HG03066 (cell line): Measurements from ENCODE around the gene NR4A3.
"Not testable (repeated sequence)": the region's sequence is repeated elsewhere in the genome, so short reads cannot be mapped to it uniquely, and the experiment has no call there.

Experiments used
- ATAC-seq: cut with Tn5 transposase; IDR thresholded peaks from one replicate; pipeline ENCODE4 v1.9.1; 2021; ENCODE audit warnings: low read depth; ENCODE audit not compliant: unreplicated experiment

The NR4A3 gene

DNA sequence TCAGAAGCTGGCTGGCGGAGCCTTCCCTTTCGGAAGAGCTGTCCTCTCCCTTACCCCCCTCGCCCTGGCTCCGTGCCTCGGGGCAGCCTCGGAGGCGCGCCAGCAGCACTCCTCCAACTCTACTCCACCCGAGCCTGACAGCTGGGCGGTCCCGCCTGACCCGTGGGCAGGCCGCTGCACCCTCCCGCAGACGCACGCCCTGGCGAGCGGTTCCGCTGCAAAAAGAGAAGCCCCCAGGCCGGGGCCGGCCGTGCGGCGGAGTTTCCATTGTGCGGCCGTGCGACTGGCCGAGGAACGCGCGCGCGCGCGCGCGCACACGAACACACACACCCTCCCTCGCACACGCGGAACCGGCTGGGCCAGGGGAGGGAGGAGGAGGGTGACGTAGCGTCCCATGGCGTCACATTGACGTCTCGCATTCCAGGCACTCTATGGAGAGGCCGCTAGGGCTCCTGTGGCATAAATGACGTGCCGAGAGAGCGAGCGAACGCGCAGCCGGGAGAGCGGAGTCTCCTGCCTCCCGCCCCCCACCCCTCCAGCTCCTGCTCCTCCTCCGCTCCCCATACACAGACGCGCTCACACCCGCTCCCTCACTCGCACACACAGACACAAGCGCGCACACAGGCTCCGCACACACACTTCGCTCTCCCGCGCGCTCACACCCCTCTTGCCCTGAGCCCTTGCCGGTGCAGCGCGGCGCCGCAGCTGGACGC, at the start of gene NR4A3:
TSS of gene NR4A3 (plus strand) at position 490 of the 713 bp plus-strand sequence. CDS start 6,158 bp downstream, outside the sequence.
- ATAC-seq, result peak; percentile 35

- ATAC-seq, result no peak
Measured at GRCh38 chr9:99773468-99774138, 48.1 kb upstream of the NR4A3 start.

GRCh38 chr9:99778308-99778707, 43.4 kb upstream of the NR4A3 start:
- no peak for ATAC-seq

- no peak for ATAC-seq
Measured at GRCh38 chr9:99778836-99779235, 42.8 kb upstream of the NR4A3 start.

DNA sequence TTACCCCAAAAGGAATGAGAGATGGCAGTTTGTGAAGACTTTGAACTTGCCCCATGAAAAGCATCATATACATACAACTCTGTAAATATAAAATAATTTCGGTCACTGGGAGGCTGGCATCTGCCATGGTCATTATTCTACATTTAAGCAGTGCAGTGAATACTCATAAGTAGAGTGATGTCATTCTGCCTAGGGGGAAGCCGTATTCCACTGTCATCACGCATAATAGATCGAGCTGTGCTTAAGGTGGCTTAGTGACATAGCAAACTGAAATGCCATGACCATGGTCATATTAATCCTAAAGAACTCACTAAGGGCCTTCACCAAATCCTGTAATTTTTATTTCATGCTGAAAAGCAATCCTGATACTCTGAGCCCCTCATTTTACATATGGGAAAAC, 42.4 kb upstream of the NR4A3 start:
- no peak for ATAC-seq

DNA sequence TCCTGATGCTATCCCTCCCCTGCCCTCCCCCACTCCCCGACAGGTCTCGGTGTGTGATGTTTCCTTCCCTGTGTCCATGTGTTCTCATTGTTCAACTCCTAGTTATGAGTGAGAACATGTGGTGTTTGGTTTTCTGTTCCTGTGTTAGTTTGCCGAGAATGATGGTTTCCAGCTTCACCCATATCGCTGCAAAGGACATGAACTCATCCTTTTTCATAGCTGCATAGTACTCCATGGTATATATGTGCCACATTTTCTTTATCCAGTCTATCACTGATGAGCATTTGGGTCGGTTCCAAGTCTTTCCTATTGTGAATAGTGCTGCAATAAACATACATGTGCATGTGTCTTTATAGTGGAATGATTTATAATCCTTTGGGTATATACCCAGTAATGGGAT, 39.3 kb upstream of the NR4A3 start:
- ATAC-seq, result not testable (repeated sequence)

DNA sequence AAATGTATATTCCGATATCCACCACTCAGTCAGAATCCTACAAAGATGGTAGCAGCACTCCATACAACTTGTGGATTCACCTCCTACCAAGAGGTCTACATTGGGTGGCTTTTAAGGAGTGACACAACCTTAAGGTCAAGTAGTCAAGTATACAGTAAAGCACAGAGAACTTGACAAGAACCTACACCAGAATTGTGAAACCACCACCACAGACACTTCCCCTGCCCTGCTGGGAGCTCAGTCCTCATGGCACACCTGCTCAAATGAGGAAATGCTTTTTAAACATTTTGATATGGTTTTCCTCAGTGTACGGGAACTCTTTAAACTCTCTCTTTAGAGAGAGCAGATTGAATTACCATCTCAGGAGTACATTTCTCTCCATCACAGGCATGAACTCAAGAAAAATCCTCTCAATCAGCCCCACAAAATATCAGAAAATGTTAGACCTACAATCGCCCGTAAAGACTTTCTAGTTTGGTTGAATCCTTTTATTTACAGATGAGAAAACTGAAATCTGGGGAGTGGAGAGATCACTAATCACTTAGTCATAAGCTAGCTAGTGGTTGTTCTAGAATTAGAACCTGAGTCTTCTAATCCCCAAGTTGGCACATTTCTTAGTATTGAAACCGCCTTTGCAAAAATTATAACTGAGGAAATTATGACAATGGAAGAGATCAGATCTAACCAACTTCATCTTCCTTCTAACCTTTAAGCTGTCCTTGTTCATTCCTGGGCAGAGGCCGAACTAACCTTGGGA, 38.5 kb upstream of the NR4A3 start:
- no peak for ATAC-seq

- no peak for ATAC-seq
Measured at GRCh38 chr9:99783799-99784198, 37.9 kb upstream of the NR4A3 start.

DNA sequence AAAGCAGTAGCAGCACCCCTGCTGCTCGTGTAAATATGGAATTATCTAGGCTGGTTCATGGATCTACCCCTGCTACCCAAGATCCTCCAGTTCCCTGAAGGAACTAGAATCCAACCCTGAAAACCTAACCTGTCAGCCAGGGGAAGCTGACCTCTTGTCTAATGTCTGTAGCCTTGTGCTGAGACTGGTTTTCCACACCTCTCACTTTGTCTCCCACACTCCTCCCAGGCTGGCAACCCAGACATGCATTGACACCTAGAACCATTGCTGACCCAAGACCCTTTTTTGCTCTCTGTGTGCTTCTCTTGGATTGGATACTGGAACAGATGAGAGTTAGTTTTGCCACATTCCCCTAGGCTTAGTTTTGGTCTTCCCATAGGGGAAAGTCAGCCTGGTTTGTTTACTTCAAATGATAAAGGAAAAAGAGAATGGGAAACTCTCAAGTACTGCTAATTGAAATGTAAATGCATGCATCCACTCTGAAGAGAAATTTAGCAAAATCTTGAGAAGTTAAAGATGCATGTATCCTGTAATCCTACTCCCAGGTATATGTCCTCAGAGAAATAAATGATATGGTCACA, 36.6 kb upstream of the NR4A3 start:
- ATAC-seq, result no peak

DNA sequence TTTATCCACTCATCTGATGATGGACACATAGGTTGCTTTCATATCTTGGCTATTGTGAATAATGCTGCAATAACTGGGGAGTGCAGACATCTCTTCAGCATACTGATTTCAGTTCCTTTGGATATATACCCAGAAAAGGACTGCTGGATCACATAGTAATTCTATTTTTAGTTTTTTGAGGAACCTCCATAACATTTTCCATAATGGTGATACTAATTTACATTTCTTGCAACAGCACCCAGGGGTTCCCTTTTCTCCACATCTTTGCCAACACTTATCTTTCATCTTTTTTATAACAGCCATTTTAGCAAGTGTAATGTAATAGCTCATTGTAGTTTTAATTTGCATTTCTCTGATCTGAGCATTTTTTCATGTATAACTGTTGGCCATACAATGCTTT, 34.1 kb upstream of the NR4A3 start:
- ATAC-seq, result no peak

DNA sequence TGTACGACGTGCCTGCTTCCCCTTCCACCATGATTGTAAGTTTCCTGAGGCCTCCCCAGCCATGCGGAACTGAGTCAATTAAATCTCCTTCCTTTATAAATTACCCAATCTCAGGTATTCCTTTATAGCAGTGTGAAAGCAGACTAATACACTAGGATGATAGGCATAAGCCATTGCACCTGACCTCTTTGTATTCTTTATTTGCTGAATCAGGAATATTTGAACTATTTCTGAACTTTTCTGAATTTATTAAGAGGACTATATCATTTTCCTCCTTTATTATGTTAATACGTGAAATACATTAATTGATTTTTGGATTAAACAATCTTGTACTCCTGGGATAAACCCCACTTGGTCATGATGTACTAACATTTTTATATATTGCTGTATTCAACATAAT, 28.2 kb upstream of the NR4A3 start:
- ATAC-seq, result no peak

GRCh38 chr9:99796231-99796630, 25.5 kb upstream of the NR4A3 start:
- ATAC-seq, result no peak

DNA sequence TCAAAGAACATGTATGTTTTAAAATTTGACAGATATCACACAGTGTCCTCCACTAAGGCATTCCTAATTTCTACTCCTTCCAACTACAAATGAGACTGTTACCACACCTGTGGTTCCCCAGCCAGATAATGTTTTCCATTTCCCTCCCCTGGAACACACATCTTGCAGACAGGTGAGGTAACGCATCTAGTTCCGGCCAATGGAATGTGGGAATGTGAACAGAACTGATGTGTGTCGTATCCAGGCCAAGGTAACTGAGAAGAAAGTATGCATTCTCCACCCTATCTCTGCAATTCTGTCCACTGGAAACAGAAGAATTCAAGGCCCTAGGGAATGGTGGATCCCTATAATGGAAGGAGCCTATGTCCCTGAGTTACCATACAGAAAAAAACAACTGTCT, 19.9 kb upstream of the NR4A3 start:
- no peak for ATAC-seq

GRCh38 chr9:99803694-99804093, 18.0 kb upstream of the NR4A3 start:
- ATAC-seq, result no peak

- ATAC-seq, result no peak
Measured at GRCh38 chr9:99807276-99807852, 14.3 kb upstream of the NR4A3 start.

DNA sequence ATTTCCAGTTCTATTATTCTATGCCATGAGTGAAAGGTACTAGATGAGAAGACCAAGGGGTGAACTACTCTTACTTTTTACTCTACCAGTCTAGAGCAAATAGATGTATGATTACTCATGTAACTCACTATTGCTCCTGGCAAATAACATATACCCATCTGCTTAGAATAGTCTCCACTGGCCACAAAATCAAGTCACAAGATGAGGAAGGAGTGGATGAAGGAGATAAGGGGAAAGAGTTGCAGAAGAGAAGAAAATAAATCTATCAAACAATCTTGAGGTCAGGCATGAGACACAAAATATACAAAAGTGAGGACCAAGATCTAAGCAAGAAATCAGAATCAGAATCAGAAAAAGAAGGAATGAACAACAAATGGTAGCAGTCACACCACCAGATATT, 13.7 kb upstream of the NR4A3 start:
- ATAC-seq, result no peak

- no peak for ATAC-seq
Measured at GRCh38 chr9:99808454-99808853, 13.2 kb upstream of the NR4A3 start.

GRCh38 chr9:99809586-99810319, 11.9 kb upstream of the NR4A3 start:
- no peak for ATAC-seq

DNA sequence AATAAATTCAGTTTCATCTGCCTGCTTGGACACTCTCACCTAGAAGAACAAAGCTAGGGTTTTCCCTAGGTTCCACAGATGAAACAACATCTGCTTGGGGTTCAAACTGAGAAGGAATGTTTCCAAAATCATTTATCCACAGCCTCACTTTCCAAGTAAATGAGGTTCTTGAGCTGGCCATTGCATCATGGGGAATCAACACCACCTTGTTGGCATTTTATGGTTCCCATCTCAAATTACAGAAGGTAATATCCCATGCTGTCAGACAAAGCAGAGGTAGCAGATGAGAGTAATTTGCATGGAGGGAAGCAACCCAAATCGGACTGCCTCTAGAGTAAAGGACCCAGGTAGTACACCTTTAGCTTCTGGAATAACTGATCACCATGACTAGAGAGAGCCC, 10.5 kb upstream of the NR4A3 start:
- no peak for ATAC-seq
